ENCODE data around the gene PTPRT.

PTPRT gene

DNA sequence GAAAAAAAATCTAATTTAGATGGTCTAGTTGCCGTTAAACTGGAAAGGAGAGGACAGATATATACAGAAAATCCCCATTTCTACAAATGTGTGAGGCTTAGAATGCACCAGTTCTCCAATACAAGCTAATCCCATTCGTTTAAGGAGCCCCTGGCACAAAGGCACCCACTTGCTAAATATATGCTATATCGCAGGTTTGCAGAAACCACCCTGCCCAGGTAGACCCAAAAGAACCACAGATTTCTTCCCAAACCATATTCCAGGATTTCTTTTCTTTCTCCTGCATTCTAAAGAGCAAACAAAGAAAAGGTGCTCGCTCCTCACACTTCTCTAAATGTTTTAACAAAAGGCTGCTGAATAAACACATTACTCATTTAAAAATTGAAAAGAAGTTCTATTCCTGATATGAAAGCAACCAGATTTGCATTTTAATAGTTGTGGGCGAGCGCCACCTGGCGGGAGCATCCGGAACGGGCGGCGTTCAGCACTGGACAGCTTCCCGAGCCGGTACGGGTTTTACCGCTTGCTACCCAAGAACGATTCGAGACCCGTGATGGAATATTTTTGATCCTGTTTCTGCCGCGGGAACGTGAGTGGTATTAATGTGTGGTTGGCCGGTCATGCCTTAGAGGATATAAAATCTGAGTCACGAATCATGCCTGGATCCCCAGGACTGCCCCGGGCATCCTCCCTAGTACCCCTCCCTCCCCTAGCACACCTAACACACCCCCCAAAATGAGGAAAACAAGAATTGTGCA is 2.1 kb downstream of the PTPRT start:
- H3K4me3 ChIP-seq (ENCODE audit: low read depth, low read length), result no peak overlapping the region
- TF ChIP-seq, protein P1, sequence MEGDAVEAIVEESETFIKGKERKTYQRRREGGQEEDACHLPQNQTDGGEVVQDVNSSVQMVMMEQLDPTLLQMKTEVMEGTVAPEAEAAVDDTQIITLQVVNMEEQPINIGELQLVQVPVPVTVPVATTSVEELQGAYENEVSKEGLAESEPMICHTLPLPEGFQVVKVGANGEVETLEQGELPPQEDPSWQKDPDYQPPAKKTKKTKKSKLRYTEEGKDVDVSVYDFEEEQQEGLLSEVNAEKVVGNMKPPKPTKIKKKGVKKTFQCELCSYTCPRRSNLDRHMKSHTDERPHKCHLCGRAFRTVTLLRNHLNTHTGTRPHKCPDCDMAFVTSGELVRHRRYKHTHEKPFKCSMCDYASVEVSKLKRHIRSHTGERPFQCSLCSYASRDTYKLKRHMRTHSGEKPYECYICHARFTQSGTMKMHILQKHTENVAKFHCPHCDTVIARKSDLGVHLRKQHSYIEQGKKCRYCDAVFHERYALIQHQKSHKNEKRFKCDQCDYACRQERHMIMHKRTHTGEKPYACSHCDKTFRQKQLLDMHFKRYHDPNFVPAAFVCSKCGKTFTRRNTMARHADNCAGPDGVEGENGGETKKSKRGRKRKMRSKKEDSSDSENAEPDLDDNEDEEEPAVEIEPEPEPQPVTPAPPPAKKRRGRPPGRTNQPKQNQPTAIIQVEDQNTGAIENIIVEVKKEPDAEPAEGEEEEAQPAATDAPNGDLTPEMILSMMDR (IDR thresholded peaks at IDR 0.05; ENCODE audit: low read depth, low read length), result peak; percentile 83
- TF ChIP-seq POLR2A (IDR thresholded peaks at IDR 0.05; ENCODE audit: extremely low read depth, insufficient read length) (no peak), MYC (IDR thresholded peaks at IDR 0.05; ENCODE audit: low read depth, low read length) (no peak), MAX (IDR thresholded peaks at IDR 0.05; ENCODE audit: low read depth, low read length) (no peak)
- DNase-seq (ENCODE audit: low read depth), result peak; percentile 72

DNA sequence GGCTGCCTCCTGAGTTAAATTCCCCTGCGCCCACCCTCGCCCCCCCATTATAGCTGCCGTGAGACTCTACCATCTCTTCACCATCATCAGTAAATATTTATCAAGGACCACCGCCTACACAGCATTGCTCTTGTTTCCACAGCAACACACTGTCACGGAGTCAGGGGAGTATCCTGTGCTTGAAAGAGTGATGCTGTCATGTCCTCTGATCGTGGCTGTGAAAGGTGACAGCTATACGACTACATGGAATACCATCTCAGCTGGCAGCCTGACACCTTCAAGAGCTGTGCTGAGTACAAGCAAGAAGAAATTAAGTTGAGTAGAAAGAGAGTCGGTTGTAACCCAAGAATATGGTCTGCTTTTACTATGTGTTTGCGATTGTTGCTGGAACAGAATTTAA is 3.4 kb downstream of the PTPRT start:
- no peak overlapping the region for H3K4me3 ChIP-seq (ENCODE audit: low read depth, low read length)
- no peak for DNase-seq (ENCODE audit: low read depth)
- TF ChIP-seq, protein P1 (IDR thresholded peaks at IDR 0.05; ENCODE audit: low read depth, low read length), result no peak

DNA sequence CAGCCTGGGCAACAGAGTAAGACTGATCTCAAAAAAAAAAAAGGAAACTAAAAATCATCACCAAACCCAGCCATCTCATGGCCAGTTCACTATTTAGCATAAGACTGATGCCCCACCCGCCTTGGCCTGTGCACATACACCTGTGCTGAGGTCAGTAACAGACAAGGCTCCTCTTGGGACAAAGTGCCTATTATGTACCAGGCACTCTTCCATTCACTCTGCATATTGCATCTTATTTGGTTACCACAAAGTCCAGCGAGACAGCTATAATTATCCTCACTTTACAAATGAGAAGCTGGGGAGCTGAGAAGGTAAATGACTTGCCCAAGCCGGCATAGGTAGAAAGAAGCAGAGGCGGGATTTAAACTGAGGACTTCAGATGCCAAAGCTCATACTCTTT is 3.8 kb downstream of the PTPRT start:
- TF ChIP-seq POLR2A (IDR thresholded peaks at IDR 0.05; ENCODE audit: extremely low read depth, insufficient read length) (no peak), MYC (IDR thresholded peaks at IDR 0.05; ENCODE audit: low read depth, low read length) (no peak), MAX (IDR thresholded peaks at IDR 0.05; ENCODE audit: low read depth, low read length) (no peak)
- TF ChIP-seq, protein P1 (IDR thresholded peaks at IDR 0.05; ENCODE audit: low read depth, low read length), result no peak
- H3K4me3 ChIP-seq (ENCODE audit: low read depth, low read length), result no peak overlapping the region
- DNase-seq (ENCODE audit: low read depth), result no peak

- no peak for DNase-seq (ENCODE audit: low read depth)
- TF ChIP-seq, protein P1 (IDR thresholded peaks at IDR 0.05; ENCODE audit: low read depth, low read length), result no peak
- TF ChIP-seq MAX (IDR thresholded peaks at IDR 0.05; ENCODE audit: low read depth, low read length), result no peak
- no peak overlapping the region for H3K4me3 ChIP-seq (ENCODE audit: low read depth, low read length)
Observed at GRCh38 chr20:43183536-43184070, 6.1 kb downstream of the PTPRT start.

DNA sequence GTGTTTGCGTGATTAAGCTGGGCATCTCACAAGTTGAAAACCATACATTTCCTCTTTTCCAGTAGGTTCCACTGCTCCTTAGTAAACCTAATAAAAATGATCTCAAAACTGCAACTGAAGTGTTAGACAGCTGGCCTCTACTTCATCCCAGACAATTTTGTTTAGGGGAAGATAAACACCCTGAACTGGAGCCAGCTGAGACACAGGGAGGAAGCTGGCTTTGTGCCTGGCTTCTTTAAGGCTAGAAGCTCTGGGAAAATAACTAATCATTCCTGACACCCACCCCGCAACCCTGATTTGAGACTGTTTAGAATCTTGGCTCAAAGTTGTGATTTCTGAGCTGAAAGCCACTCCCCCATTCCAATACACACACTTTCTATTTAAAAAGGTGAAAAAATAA is 11.6 kb downstream of the PTPRT start:
- TF ChIP-seq MAX (IDR thresholded peaks at IDR 0.05; ENCODE audit: low read depth, low read length), result no peak
- no peak for TF ChIP-seq POLR2A (IDR thresholded peaks at IDR 0.05; ENCODE audit: extremely low read depth, insufficient read length)
- TF ChIP-seq, protein P1 (IDR thresholded peaks at IDR 0.05; ENCODE audit: low read depth, low read length), result no peak
- TF ChIP-seq MYC (IDR thresholded peaks at IDR 0.05; ENCODE audit: low read depth, low read length), result no peak
- H3K4me3 ChIP-seq (ENCODE audit: low read depth, low read length), result no peak overlapping the region
- DNase-seq (ENCODE audit: low read depth), result no peak

GRCh38 chr20:43176726-43177125 is 13.0 kb downstream of the PTPRT start:
- no peak overlapping the region for H3K4me3 ChIP-seq (ENCODE audit: low read depth, low read length)
- no peak for TF ChIP-seq POLR2A (IDR thresholded peaks at IDR 0.05; ENCODE audit: extremely low read depth, insufficient read length)
- TF ChIP-seq, protein P1 (IDR thresholded peaks at IDR 0.05; ENCODE audit: low read depth, low read length), result no peak
- TF ChIP-seq MAX (IDR thresholded peaks at IDR 0.05; ENCODE audit: low read depth, low read length), result no peak
- TF ChIP-seq MYC (IDR thresholded peaks at IDR 0.05; ENCODE audit: low read depth, low read length), result no peak
- no peak for DNase-seq (ENCODE audit: low read depth)

Data from NB4 (cell line).